Breast epithelium (tissue), 4 donors: ENCODE measurements around the gene TDP1. TPM values are rescaled to one million over a fixed set of nuclear protein-coding genes. Genes with fewer than 3 reads are reported as not detected.

Experiments used
- DNase-seq, 2 donors: peaks; one replicate each; pipeline ENCODE4 v3.0.0-alpha.2; 2019; ENCODE audit warnings: low spot score in 2 of 2
- H3K27ac ChIP-seq, 2 donors: fragments of 200-600 bp; sonication (generic) in 1 of 2; one replicate each; pipeline ENCODE4 v1.5.1; 2016 to 2019; ENCODE audit warnings: mild to moderate bottlenecking in 1 of 2
- H3K27me3 ChIP-seq, 2 donors: fragments of 200-600 bp; sonication (generic) in 1 of 2; one replicate each; pipeline versions ENCODE4 v1.5.1 to v1.6.0; 2017 to 2019; ENCODE audit warnings: control low read depth in 1 of 2, mild to moderate bottlenecking in 1 of 2
- H3K36me3 ChIP-seq: fragments of 200-600 bp; one replicate; pipeline ENCODE4 v1.5.1; 2019
- H3K4me1 ChIP-seq, 2 donors: fragments of 200-600 bp; sonication (generic); one replicate each; pipeline ENCODE4 v1.5.1; 2016 to 2019; ENCODE audit warnings: control low read depth in 1 of 2
- H3K4me3 ChIP-seq, 3 donors: fragments of 200-600 bp; sonication (generic); 1 replicate in 2 of 3; 2 replicates in 1 of 3; pipeline ENCODE4 v1.5.1; 2016 to 2019; ENCODE audit warnings: mild to moderate bottlenecking in 3 of 3, moderate library complexity in 2 of 3
- H3K9me3 ChIP-seq, 2 donors: fragments of 200-600 bp; sonication (generic) in 1 of 2; one replicate each; pipeline ENCODE4 v1.5.1; 2016 to 2019; ENCODE audit warnings: control low read depth in 1 of 2
- POLR2A ChIP-seq: fragments of 450-650 bp; IDR thresholded peaks from one replicate; pipeline ENCODE4 v1.6.1; 2016; ENCODE audit warnings: antibody characterized with exemption, mild to moderate bottlenecking, moderate library complexity
- POLR2AphosphoS5 ChIP-seq, 3 donors: sonication (generic); formaldehyde crosslinking; IDR thresholded peaks; one replicate each; pipeline ENCODE4 v1.6.1; 2017; ENCODE audit warnings: antibody characterized with exemption in 3 of 3
- intact Hi-C: fragments of 100-400 bp; cut with DNase I; formaldehyde crosslinking; loops from one replicate; pipeline ENCODE4 v1.15.1; 2023; ENCODE audit warnings: low total_unique reads
- total RNA-seq, 3 donors: library from RNA; depleted of rRNA; stranded (reverse); fragments of >200 nt; gene quantifications; one replicate each; pipeline ENCODE4 v1.1.0, GENCODE V29; 2016
- TF ChIP-seq, protein P1 (sequence below), 3 donors: fragments of 450-650 bp; IDR thresholded peaks; one replicate each; pipeline ENCODE4 v1.5.1; 2016 to 2017; ENCODE audit warnings: antibody characterized with exemption in 3 of 3, mild to moderate bottlenecking in 3 of 3, moderate library complexity in 3 of 3

Gene TDP1
- total RNA-seq, 3 donors from 2014 or later: 9.6 to 29.9 (median 16.7) TPM

DNA sequence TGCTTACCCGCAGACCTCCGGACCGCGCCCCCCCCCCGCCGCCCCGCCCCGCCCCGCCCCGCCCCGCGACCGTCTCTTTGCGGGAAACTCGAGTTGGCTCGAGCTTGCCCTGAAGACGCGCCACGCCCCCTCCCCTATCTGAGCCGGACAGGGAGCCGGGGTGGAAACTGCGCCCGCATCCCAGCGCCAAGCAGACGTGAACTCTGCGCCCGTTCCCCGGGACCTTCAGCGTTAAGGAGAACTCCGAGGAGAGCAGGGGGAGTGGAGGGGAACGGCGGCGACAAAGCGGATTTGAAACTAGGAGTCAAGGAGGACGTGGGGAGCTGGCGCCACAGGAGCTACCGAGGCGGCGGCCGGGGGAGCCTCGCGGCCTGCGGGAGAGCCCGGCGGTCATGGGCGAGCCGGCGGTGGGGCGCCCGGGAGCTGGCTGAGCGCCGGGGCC is 106.0 kb downstream of the TDP1 start, which contains the start of gene KCNK13:
Gene KCNK13 (plus strand): TSS at position 310 of the 442 bp plus-strand sequence. CDS start 212 bp downstream, outside the sequence.
- H3K4me1 ChIP-seq: peaks cover 0 to 6% of the 10 kb centered on the region in 2 donors
- TF ChIP-seq, protein P1, sequence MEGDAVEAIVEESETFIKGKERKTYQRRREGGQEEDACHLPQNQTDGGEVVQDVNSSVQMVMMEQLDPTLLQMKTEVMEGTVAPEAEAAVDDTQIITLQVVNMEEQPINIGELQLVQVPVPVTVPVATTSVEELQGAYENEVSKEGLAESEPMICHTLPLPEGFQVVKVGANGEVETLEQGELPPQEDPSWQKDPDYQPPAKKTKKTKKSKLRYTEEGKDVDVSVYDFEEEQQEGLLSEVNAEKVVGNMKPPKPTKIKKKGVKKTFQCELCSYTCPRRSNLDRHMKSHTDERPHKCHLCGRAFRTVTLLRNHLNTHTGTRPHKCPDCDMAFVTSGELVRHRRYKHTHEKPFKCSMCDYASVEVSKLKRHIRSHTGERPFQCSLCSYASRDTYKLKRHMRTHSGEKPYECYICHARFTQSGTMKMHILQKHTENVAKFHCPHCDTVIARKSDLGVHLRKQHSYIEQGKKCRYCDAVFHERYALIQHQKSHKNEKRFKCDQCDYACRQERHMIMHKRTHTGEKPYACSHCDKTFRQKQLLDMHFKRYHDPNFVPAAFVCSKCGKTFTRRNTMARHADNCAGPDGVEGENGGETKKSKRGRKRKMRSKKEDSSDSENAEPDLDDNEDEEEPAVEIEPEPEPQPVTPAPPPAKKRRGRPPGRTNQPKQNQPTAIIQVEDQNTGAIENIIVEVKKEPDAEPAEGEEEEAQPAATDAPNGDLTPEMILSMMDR (IDR thresholded peaks at IDR 0.05): no peak
- TF ChIP-seq POLR2AphosphoS5 (IDR thresholded peaks at IDR 0.05) (no peak), POLR2A (no peak)
- H3K36me3 ChIP-seq: no peaks in the 10 kb centered on the region
- H3K9me3 ChIP-seq: no peaks in the 10 kb centered on the region
- no peak within 1 kb of the TSS for H3K27ac ChIP-seq
- H3K4me3 ChIP-seq: peak within 1 kb of the TSS; percentile 38 to 64 (median 54)
- no peak for DNase-seq
- peaks cover 0 to 58% of the 10 kb centered on the region in 2 donors for H3K27me3 ChIP-seq
- intact Hi-C loops: no loop called here

DNA sequence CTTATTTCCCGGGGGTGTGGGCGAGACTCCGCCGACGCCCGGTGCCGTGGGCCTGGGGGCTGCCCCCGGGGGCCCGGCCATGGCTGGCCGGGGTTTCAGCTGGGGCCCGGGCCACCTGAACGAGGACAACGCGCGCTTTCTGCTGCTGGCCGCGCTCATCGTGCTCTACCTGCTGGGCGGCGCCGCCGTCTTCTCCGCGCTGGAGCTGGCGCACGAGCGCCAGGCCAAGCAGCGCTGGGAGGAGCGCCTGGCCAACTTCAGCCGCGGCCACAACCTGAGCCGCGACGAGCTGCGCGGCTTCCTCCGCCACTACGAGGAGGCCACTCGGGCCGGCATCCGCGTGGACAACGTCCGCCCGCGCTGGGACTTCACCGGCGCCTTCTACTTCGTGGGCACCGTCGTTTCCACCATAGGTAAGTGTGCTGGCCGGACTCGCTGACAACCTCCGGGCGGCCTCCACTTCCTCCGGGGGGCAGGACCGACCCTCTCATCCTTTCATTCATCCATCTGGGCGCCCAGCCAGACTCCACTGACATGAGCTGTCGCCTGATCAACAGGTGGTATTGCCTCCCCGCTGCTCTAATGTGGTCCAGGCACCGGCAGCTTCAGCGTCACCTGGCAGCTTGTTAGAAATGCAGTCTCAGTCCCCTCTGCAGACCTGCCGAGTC is 106.5 kb downstream of the TDP1 start:
- H3K4me1 ChIP-seq: peaks cover 0 to 6% of the 10 kb centered on the region in 2 donors
- TF ChIP-seq, protein P1 (IDR thresholded peaks at IDR 0.05): no peak
- TF ChIP-seq POLR2A (no peak), POLR2AphosphoS5 (IDR thresholded peaks at IDR 0.05) (no peak)

DNA sequence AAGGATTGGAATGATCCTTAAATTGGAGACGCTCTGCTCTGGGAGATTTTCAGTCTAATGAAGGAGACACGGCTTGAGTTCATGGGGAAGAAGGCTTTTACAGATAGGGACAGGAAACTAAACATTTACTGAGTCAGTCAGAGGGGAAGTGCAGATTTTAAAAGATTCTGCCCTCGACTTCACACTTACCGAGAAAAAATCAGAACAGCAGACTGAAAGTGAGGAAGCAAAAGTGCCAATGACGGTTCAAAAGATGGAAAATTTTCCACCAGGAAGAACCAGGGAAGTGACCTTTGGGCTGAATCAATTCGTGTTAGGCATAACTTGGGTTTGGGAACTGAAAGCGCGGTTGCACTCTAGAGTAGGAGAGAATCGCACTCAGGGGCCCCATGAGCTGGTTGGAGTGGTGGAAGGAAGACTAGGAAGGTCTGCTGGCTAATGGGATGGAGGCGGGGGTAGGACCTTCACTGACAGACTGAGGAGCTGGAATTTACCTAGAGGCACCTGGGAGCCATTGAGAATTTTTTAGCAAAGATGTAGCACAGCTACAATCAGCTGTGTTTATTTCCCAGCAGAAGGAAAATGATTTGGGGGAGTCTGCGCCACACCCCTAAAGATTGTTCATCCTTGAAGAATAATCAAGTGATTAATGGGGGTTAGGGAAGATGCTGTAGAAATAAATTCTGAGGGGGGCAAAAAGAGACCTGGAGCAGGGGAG is 107.3 kb downstream of the TDP1 start:
- Histone ChIP-seq H3K4me3 (peak overlapping the region in 2 of 3 donors; percentile 38 to 54), H3K36me3 (no peaks in the 10 kb centered on the region), H3K27ac (no peak overlapping the region), H3K9me3 (no peaks in the 10 kb centered on the region), H3K4me1 (peaks cover 0 to 6% of the 10 kb centered on the region in 2 donors), H3K27me3 (peaks cover 0 to 53% of the 10 kb centered on the region in 2 donors)
- TF ChIP-seq, protein P1 (IDR thresholded peaks at IDR 0.05): no peak
- TF ChIP-seq POLR2A: no peak
- TF ChIP-seq POLR2AphosphoS5 (IDR thresholded peaks at IDR 0.05): no peak
- intact Hi-C loops: no loop called here
- DNase-seq: no peak

More for the DNA sequence above, 106.5 kb downstream of the TDP1 start:
- Histone ChIP-seq H3K27me3 (peaks cover 0 to 53% of the 10 kb centered on the region in 2 donors), H3K36me3 (no peaks in the 10 kb centered on the region), H3K27ac (no peak overlapping the region), H3K9me3 (no peaks in the 10 kb centered on the region), H3K4me3 (peak overlapping the region; percentile 38 to 64 (median 54))
- DNase-seq: no peak
- intact Hi-C loops: no loop called here

DNA sequence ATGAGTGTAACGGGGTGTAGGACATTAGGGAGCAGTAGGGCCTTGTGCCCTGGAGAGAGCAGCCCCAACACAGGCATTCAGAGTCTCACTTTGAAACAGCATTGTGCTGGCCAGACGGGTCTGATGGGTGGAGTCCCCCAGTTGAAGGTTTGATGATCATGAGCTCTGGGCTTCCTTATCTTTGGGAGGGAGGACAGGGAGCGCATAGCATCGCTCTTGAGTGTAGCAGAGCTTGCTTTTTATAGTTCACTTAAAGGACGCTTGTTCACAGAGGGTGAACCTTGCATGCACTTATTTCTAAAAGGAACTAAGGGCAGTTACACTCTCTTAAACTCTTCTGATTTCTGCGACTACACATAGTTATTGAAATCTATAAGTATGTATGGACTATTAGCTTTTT is 116.6 kb downstream of the TDP1 start:
- no peak overlapping the region for H3K27ac ChIP-seq
- peaks cover 0 to 6% of the 10 kb centered on the region in 2 donors for H3K27me3 ChIP-seq
- H3K4me3 ChIP-seq: no peak overlapping the region
- no peak for DNase-seq
- H3K9me3 ChIP-seq: no peaks in the 10 kb centered on the region
- intact Hi-C loops: no loop called here
- no peak for TF ChIP-seq POLR2AphosphoS5 (IDR thresholded peaks at IDR 0.05)
- TF ChIP-seq POLR2A: no peak
- TF ChIP-seq, protein P1 (IDR thresholded peaks at IDR 0.05): no peak
- H3K4me1 ChIP-seq: no peaks in the 10 kb centered on the region
- no peaks in the 10 kb centered on the region for H3K36me3 ChIP-seq

DNA sequence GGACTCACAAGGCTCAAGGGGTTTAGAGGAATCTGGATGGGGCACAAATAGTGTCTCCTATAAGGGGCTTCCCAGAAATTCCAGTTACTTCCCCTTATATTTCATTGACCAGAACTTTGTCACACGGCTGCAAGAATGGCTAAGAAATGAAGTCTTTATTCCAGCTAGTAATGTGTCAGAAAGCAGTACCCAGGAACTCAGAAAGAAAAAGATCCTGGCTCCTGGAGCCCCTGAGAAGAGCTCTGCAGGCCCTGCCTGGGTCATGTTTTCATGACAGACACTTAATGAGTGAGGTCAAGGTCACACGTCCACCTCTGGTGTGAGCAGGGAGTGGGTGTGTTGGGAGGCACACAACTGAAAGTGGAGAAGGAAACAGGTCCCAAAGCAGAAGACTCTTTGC is 123.8 kb downstream of the TDP1 start:
- intact Hi-C loops: no loop called here
- Histone ChIP-seq H3K27me3 (no peaks in the 10 kb centered on the region), H3K27ac (no peak overlapping the region), H3K9me3 (no peaks in the 10 kb centered on the region), H3K36me3 (no peaks in the 10 kb centered on the region), H3K4me1 (no peaks in the 10 kb centered on the region), H3K4me3 (no peak overlapping the region)
- TF ChIP-seq, protein P1 (IDR thresholded peaks at IDR 0.05): no peak
- TF ChIP-seq POLR2AphosphoS5 (IDR thresholded peaks at IDR 0.05): no peak
- no peak for TF ChIP-seq POLR2A
- no peak for DNase-seq
